ENCODE data around the gene RILP.
A peak's percentile ranks its signal among the peaks of the same experiment; 100 is the strongest.
"Not testable (repeated sequence)": the region's sequence is repeated elsewhere in the genome, so short reads cannot be mapped to it uniquely, and the experiment has no call there.

RILP gene

GRCh38 chr17:1649844-1650501 lies at the start of gene RILP:
TSS of gene RILP (minus strand) at chr17:1649866. CDS start at chr17:1649804, 62 bp downstream.
- intact Hi-C loops (cut with DNase I): loop anchor here (2.0 to 5.0 kb wide), 2 partner anchors 21 to 78 kb away; partner anchors contain the start of gene SLC43A2
- DNase-seq: peak in 2 of 10 donors; percentile 75 to 87

- peak in 1 of 10 donors; percentile 70 for DNase-seq
- intact Hi-C loops (cut with DNase I): no loop called here
These were observed 48.0 kb upstream of the RILP start for GRCh38 chr17:1697681-1698080.

- DNase-seq: no peak
- intact Hi-C loops (cut with DNase I): no loop called here
These were observed 45.7 kb upstream of the RILP start for GRCh38 chr17:1695365-1695764.

GRCh38 chr17:1693339-1693738 lies 43.7 kb upstream of the RILP start:
- DNase-seq: peak in 1 of 10 donors; percentile 15
- intact Hi-C loops (cut with DNase I): no loop called here

- DNase-seq: peak in 1 of 10 donors; percentile 1
- intact Hi-C loops (cut with DNase I): no loop called here
These were observed 41.0 kb upstream of the RILP start for GRCh38 chr17:1690544-1691221.

- intact Hi-C loops (cut with DNase I): not testable (repeated sequence)
These were observed 38.7 kb upstream of the RILP start for GRCh38 chr17:1688405-1688804.

GRCh38 chr17:1686086-1686485 lies 36.4 kb upstream of the RILP start:
- intact Hi-C loops (cut with DNase I): no loop called here
- peak in 1 of 10 donors; percentile 16 for DNase-seq

More at GRCh38 chr17:1688405-1688804, 38.7 kb upstream of the RILP start:
- not testable (repeated sequence) for DNase-seq

- intact Hi-C loops (cut with DNase I): loop anchor here (5.0 kb wide), 1 partner anchor 33 kb away; no protein-coding TSS in a partner anchor
- DNase-seq: peak; percentile 96 to 100 (median 98)
These were observed 34.9 kb upstream of the RILP start, which contains the start of gene PRPF8 for GRCh38 chr17:1684378-1685189. TSS of gene PRPF8 (minus strand) at chr17:1684867. CDS start at chr17:1684571, 296 bp downstream.

GRCh38 chr17:1683459-1683858 lies 33.8 kb upstream of the RILP start:
- DNase-seq: peak in 1 of 10 donors; percentile 36
- intact Hi-C loops (cut with DNase I): loop anchor here (5.0 kb wide), 1 partner anchor 34 kb away; no protein-coding TSS in a partner anchor

GRCh38 chr17:1676401-1676800 lies 26.7 kb upstream of the RILP start:
- intact Hi-C loops (cut with DNase I): no loop called here
- DNase-seq: peak in 1 of 10 donors; percentile 64

- peak in 2 of 10 donors; percentile 58 to 70 for DNase-seq
- intact Hi-C loops (cut with DNase I): no loop called here
These were observed 23.5 kb upstream of the RILP start for GRCh38 chr17:1673041-1673785.

- DNase-seq: peak in 3 of 10 donors; percentile 15 to 40 (median 19)
- intact Hi-C loops (cut with DNase I): not testable (repeated sequence)
These were observed 14.3 kb upstream of the RILP start for GRCh38 chr17:1663934-1664333.

GRCh38 chr17:1661045-1661444 lies 11.4 kb upstream of the RILP start:
- peak in 2 of 10 donors; percentile 33 to 42 for DNase-seq
- intact Hi-C loops (cut with DNase I): no loop called here

- intact Hi-C loops (cut with DNase I): no loop called here
- DNase-seq: peak in 3 of 10 donors; percentile 8 to 22 (median 15)
These were observed 8.4 kb upstream of the RILP start for GRCh38 chr17:1658100-1658499.

GRCh38 chr17:1653735-1654134 lies 4.1 kb upstream of the RILP start:
- peak in 3 of 10 donors; percentile 2 to 13 (median 6) for DNase-seq
- intact Hi-C loops (cut with DNase I): no loop called here

GRCh38 chr17:1652794-1653193 lies 3.1 kb upstream of the RILP start:
- intact Hi-C loops (cut with DNase I): not testable (repeated sequence)
- DNase-seq: peak in 2 of 10 donors; percentile 10 to 11

GRCh38 chr17:1651559-1651844 lies 1.8 kb upstream of the RILP start:
- intact Hi-C loops (cut with DNase I): no loop called here
- DNase-seq: peak in 2 of 10 donors; percentile 19 to 32

- peak in 2 of 10 donors; percentile 59 to 73 for DNase-seq
- intact Hi-C loops (cut with DNase I): no loop called here
These were observed 1.3 kb upstream of the RILP start for GRCh38 chr17:1650731-1651558.
